PFSK-1 (cell line): Measurements from ENCODE around the gene ARHGEF7.

Source experiments
- REST ChIP-seq, 2 experiments: IDR thresholded peaks; 2 replicates each; pipeline versions ENCODE4 v1.6.1 to v1.8.0; 2011 to 2012; ENCODE audit warnings: low read depth in 2 of 2, low read length in 2 of 2, control low read depth in 1 of 2, inconsistent platforms in 1 of 2, mild to moderate bottlenecking in 1 of 2, moderate library complexity in 1 of 2; ENCODE audit not compliant: insufficient read depth in 1 of 2
- SIN3A ChIP-seq: IDR thresholded peaks from 2 replicates; pipeline ENCODE4 v1.6.1; 2012; ENCODE audit warnings: mild to moderate bottlenecking, low read length, moderate library complexity, borderline replicate concordance; ENCODE audit not compliant: insufficient read depth

GRCh38 chr13:111241006-111241755 lies 126.1 kb downstream of the ARHGEF7 start:
- TF ChIP-seq SIN3A (no peak), REST (IDR thresholded peaks at IDR 0.05; ENCODE audit: insufficient read depth in 1 of 2, low read depth in 2 of 2, low read length in 2 of 2) (no peak)
